K562 (cell line): ENCODE measurements around the gene GNAZ. TPM values are rescaled to one million over a fixed set of nuclear protein-coding genes. Genes with fewer than 3 reads are reported as not detected.
A peak's percentile ranks its signal among the peaks of the same experiment; 100 is the strongest.

Experiments
- BCL6 ChIP-seq: fragments of 250-450 bp; sonication (Bioruptor Pico); IDR thresholded peaks from 2 replicates; pipeline ENCODE4 v1.4.0; 2020
- CBX5 ChIP-seq: IDR thresholded peaks from 2 replicates; pipeline ENCODE4 v1.6.1; 2014; ENCODE audit warnings: low read depth, borderline replicate concordance
- CHD2 ChIP-seq: IDR thresholded peaks from 2 replicates; pipeline ENCODE4 v1.6.1; 2011; ENCODE audit warnings: low read depth, low read length
- DNMT1 ChIP-seq: fragments of 450-650 bp; IDR thresholded peaks from 2 replicates; pipeline ENCODE4 v1.6.1; 2016; ENCODE audit warnings: antibody characterized with exemption, mild to moderate bottlenecking
- E2F8 ChIP-seq: fragments of 450-650 bp; IDR thresholded peaks from 2 replicates; pipeline ENCODE4 v1.7.1; 2018; ENCODE audit warnings: mild to moderate bottlenecking, low read depth; ENCODE audit not compliant: partially characterized antibody
- FOXK1 ChIP-seq: sonication (generic); formaldehyde crosslinking; IDR thresholded peaks from 2 replicates; pipeline ENCODE4 v1.8.0; 2022; ENCODE audit warnings: missing genetic modification reagents, mild to moderate bottlenecking, borderline replicate concordance
- HMG20B ChIP-seq: fragments of 250-450 bp; sonication (Bioruptor Pico); IDR thresholded peaks from 2 replicates; pipeline ENCODE4 v1.5.0; 2021; ENCODE audit warnings: mild to moderate bottlenecking
- ILF3 ChIP-seq: fragments of 450-650 bp; IDR thresholded peaks from 2 replicates; pipeline ENCODE4 v1.6.1; 2018; ENCODE audit warnings: antibody characterized with exemption, mild to moderate bottlenecking, moderate library complexity, borderline replicate concordance
- IRF2 ChIP-seq: sonication (generic); formaldehyde crosslinking; IDR thresholded peaks from 2 replicates; pipeline ENCODE4 v1.8.1; 2022; ENCODE audit warnings: mild to moderate bottlenecking, missing genetic modification reagents
- KAT7 ChIP-seq: sonication (generic); formaldehyde crosslinking; IDR thresholded peaks from 2 replicates; pipeline ENCODE4 v1.8.0; 2022; ENCODE audit warnings: missing genetic modification reagents, mild to moderate bottlenecking, borderline replicate concordance
- MECOM ChIP-seq: fragments of 250-450 bp; sonication (Bioruptor Pico); IDR thresholded peaks from 2 replicates; pipeline ENCODE4 v1.8.0; 2022; ENCODE audit warnings: inconsistent platforms
- MEF2A ChIP-seq: IDR thresholded peaks from 2 replicates; pipeline ENCODE4 v1.6.1; 2011; ENCODE audit warnings: low read depth, mild to moderate bottlenecking, low read length, moderate library complexity; ENCODE audit not compliant: control insufficient read depth
- NCOR1 ChIP-seq: fragments of 450-650 bp; IDR thresholded peaks from 2 replicates; pipeline ENCODE4 v1.6.1; 2016; ENCODE audit warnings: mild to moderate bottlenecking, moderate library complexity
- POLR2H ChIP-seq: IDR thresholded peaks from 2 replicates; pipeline ENCODE4 v1.6.1; 2016; ENCODE audit warnings: missing genetic modification characterization, low read depth, mild to moderate bottlenecking, control low read depth, missing compliant biosample characterization, moderate library complexity
- SAFB ChIP-seq: fragments of 200-400 bp; formaldehyde crosslinking; IDR thresholded peaks from 2 replicates; pipeline ENCODE4 v1.6.1; 2017; ENCODE audit warnings: low read depth, low read length, borderline replicate concordance
- THAP12 ChIP-seq: fragments of 250-450 bp; sonication (Bioruptor Pico); IDR thresholded peaks from 2 replicates; pipeline ENCODE4 v1.9.0; 2021; ENCODE audit warnings: mild to moderate bottlenecking, inconsistent platforms
- XRCC4 ChIP-seq: IDR thresholded peaks from one replicate; pipeline ENCODE4 v1.6.1; 2011; ENCODE audit not compliant: insufficient read depth, insufficient read length; ENCODE audit errors: extremely low read depth
- ZBTB8A ChIP-seq: fragments of 450-650 bp; IDR thresholded peaks from 2 replicates; pipeline ENCODE4 v1.6.1; 2018; ENCODE audit warnings: mild to moderate bottlenecking, moderate library complexity; ENCODE audit not compliant: partially characterized antibody
- ZNF12 ChIP-seq: sonication (generic); formaldehyde crosslinking; IDR thresholded peaks from 2 replicates; pipeline ENCODE4 v1.4.0; 2020; ENCODE audit warnings: mild to moderate bottlenecking, missing genetic modification reagents
- ZNF668 ChIP-seq: fragments of 250-450 bp; sonication (Bioruptor Pico); IDR thresholded peaks from 2 replicates; pipeline ENCODE4 v1.8.0; 2022; ENCODE audit warnings: mild to moderate bottlenecking, inconsistent platforms
- polyA plus RNA-seq, 8 experiments: library from polyadenylated mRNA; depleted of rRNA in 4 of 8; stranded (reverse) in 5 of 8; unstranded in 3 of 8; fragments of >200 nt; fragmentation: Nextera tagmentation in 2 of 8; fragmentation: Illumina TruSeq in 1 of 8; extraction: Ambion mirVana in 2 of 8; extraction: Trizol in 1 of 8; gene quantifications; 2 replicates each; pipeline versions ENCODE4 v1.2.1 to v1.2.3, GENCODE V29; 2011 to 2014; ENCODE audit warnings: inconsistent platforms in 1 of 8, missing spikeins in 1 of 8
- total RNA-seq, 7 experiments: library from RNA; depleted of rRNA in 6 of 7; stranded (reverse); fragments of >200 nt in 6 of 7; fragmentation: Illumina TruSeq in 2 of 7; extraction: Trizol in 2 of 7; gene quantifications; 2 replicates each; pipeline versions ENCODE4 v1.2.1 to v1.2.3, GENCODE V29; 2011 to 2021; ENCODE audit warnings: low replicate concordance in 1 of 7
- TF ChIP-seq, protein P1 (sequence below), 2 experiments: fragments of 450-650 bp in 1 of 2; sonication (generic) in 1 of 2; formaldehyde crosslinking in 1 of 2; IDR thresholded peaks in 1 of 2; conservative IDR thresholded peaks in 1 of 2; 2 replicates each; pipeline versions ENCODE4 v1.6.1 to v1.8.1; 2016 to 2023; ENCODE audit warnings: mild to moderate bottlenecking in 2 of 2, moderate library complexity in 2 of 2, inconsistent platforms in 1 of 2, missing genetic modification reagents in 1 of 2

Gene GNAZ
- total and polyA plus RNA-seq, 9 of the 15 experiments (the other 6 are each of a cell fraction or from before 2014, with no cell fraction given): 0.04 to 0.22 (median 0.13) TPM; not detected in 3

DNA sequence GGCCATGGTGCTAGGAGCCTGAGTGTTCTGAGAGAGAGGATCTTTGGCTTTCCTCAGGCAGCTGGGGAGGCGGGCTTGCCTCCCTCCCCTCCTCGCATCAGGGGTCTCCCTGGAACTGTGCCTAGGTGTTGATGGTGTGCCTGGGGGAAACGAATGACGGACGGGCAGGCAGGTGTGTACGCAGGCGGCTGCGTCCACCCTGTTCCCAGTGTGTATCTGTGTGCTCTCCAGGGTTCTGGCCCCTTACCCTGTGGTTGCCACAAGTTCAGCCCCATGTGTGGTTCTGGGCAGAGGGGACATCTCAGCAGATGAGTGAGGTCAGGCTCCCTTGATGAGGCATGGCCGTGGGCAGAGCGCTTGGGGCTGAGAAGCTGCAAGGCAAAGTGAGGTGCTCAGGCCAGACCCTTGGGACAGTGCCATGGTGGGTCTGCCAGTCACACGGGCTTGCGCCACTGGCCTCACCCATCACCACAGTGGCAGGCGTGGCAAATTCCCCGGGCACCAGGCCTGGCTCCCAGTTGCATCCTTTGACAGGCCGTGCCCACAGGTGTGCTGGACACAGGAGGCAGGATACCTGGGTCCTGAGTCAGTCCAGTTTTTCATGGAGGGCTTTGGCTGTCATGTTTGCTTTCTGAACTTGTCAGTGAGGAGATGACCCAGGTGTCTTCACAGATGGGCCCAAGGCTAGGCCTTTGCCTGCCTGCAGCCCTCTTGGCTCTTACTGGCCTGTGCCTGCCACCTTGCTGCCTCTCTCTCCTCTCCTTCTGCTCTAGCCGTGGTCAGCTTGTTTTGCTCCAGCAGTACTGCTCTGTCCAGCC lies 27.3 kb downstream of the GNAZ start (continued):
- TF ChIP-seq FOXK1 (CRISPR knock-in tag): no peak
- TF ChIP-seq MEF2A: no peak
- TF ChIP-seq ZNF12: no peak
- no peak for TF ChIP-seq ZBTB8A
- TF ChIP-seq SAFB: no peak
- no peak for TF ChIP-seq BCL6 (CRISPR knock-in tag)
- TF ChIP-seq ILF3: no peak
- TF ChIP-seq XRCC4: no peak
- no peak for TF ChIP-seq NCOR1
- no peak for TF ChIP-seq CBX5
- TF ChIP-seq KAT7 (CRISPR knock-in tag): no peak
- no peak for TF ChIP-seq IRF2 (CRISPR knock-in tag)
- TF ChIP-seq ZNF668 (CRISPR knock-in tag): no peak
- no peak; the same call in 1 of the 2 replicates for TF ChIP-seq CHD2
- TF ChIP-seq POLR2H (tag): no peak
- no peak for TF ChIP-seq MECOM
- TF ChIP-seq, protein P1, sequence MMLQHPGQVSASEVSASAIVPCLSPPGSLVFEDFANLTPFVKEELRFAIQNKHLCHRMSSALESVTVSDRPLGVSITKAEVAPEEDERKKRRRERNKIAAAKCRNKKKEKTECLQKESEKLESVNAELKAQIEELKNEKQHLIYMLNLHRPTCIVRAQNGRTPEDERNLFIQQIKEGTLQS (IDR thresholded peaks at IDR 0.05): no peak
- TF ChIP-seq, protein P1 (CRISPR knock-in tag; conservative IDR thresholded peaks at IDR 0.05): no peak
- TF ChIP-seq HMG20B: no peak
- TF ChIP-seq THAP12 (CRISPR knock-in tag): peak; percentile 56; the same call in 1 of the 2 replicates
- no peak for TF ChIP-seq DNMT1
- TF ChIP-seq E2F8: no peak
